ENCODE results near the gene LTB4R2.

DNA sequence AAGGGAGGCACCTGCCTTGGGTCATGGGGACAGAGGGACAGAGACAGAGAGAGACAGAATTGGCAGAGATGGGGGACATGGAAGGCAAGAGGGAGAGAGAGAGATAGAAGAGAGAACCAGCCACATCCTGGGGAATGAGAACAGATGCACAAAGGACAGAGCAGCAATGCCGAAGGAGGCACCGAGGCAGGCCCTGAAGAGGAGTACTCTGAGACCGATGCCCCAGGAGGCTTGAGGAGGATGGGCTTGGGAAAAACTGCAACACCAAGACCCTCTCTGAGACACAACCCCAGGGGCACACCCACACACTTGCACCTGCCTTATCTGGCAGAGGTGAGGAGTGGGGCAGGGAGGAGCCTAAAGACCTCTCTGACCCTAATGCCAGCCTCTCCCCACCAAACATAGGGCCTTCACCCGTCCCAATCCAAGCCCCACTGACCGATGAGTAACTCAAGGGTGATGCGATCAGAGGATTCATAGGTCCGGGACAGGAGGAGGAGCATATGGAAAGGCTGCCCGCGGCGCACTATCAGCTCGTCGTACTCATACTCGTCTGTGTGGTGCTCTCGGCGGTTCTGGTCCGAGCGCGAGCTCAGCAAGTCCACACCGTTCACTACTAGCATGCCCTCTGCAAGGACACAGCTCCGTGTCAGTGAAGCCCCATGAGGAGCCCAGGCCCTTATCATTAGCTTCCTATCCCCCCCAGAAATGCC, 48.5 kb upstream of the LTB4R2 start:
- TF ChIP-seq POLR2A (IDR thresholded peaks at IDR 0.05): no peak
- no peak for TF ChIP-seq EP300 (IDR thresholded peaks at IDR 0.05)
- no peak for TF ChIP-seq POLR2AphosphoS5 (IDR thresholded peaks at IDR 0.05)
- TF ChIP-seq, protein P1, sequence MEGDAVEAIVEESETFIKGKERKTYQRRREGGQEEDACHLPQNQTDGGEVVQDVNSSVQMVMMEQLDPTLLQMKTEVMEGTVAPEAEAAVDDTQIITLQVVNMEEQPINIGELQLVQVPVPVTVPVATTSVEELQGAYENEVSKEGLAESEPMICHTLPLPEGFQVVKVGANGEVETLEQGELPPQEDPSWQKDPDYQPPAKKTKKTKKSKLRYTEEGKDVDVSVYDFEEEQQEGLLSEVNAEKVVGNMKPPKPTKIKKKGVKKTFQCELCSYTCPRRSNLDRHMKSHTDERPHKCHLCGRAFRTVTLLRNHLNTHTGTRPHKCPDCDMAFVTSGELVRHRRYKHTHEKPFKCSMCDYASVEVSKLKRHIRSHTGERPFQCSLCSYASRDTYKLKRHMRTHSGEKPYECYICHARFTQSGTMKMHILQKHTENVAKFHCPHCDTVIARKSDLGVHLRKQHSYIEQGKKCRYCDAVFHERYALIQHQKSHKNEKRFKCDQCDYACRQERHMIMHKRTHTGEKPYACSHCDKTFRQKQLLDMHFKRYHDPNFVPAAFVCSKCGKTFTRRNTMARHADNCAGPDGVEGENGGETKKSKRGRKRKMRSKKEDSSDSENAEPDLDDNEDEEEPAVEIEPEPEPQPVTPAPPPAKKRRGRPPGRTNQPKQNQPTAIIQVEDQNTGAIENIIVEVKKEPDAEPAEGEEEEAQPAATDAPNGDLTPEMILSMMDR (IDR thresholded peaks at IDR 0.05): no peak

All from suprapubic skin (tissue), 4 donors.